ENCODE measurements around the gene CUEDC1. TPM values are rescaled to one million over a fixed set of nuclear protein-coding genes. Genes with fewer than 3 reads are reported as not detected.

The CUEDC1 gene
- total RNA-seq, 4 donors from 2014 or later: 17.1 to 25.7 (median 22.1) TPM

GRCh38 chr17:57939797-57940196 is 15.4 kb downstream of the CUEDC1 start:
- DNase-seq (ENCODE audit: low spot score) (no peak), ATAC-seq (ENCODE audit: low FRiP score) (no peak)
- TF ChIP-seq CTCF (IDR thresholded peaks at IDR 0.05): no peak

- ATAC-seq (ENCODE audit: low FRiP score) (no peak), DNase-seq (ENCODE audit: low spot score) (no peak)
- TF ChIP-seq CTCF (IDR thresholded peaks at IDR 0.05): no peak
Observed at GRCh38 chr17:57938061-57938502, 17.1 kb downstream of the CUEDC1 start.

GRCh38 chr17:57937492-57937891 is 17.7 kb downstream of the CUEDC1 start:
- no peak for TF ChIP-seq CTCF (IDR thresholded peaks at IDR 0.05)
- ATAC-seq (ENCODE audit: low FRiP score) (no peak), DNase-seq (ENCODE audit: low spot score) (no peak)

- TF ChIP-seq CTCF (IDR thresholded peaks at IDR 0.05): no peak
- no peak for DNase-seq (ENCODE audit: low spot score)
- ATAC-seq (ENCODE audit: low FRiP score): peak; percentile 50
Observed at GRCh38 chr17:57935833-57936807, 19.1 kb downstream of the CUEDC1 start.

- ATAC-seq (ENCODE audit: low FRiP score): no peak
- no peak for DNase-seq (ENCODE audit: low spot score)
- TF ChIP-seq CTCF (IDR thresholded peaks at IDR 0.05): no peak
Observed at GRCh38 chr17:57931488-57932137, 23.6 kb downstream of the CUEDC1 start.

GRCh38 chr17:57930239-57930638 is 25.0 kb downstream of the CUEDC1 start:
- no peak for DNase-seq (ENCODE audit: low spot score)
- TF ChIP-seq CTCF (IDR thresholded peaks at IDR 0.05): no peak
- ATAC-seq (ENCODE audit: low FRiP score): no peak

All from omental fat pad (tissue), 4 donors.